Amygdala (tissue), 56 donors: Measurements from ENCODE around the gene ATR.
"Not testable (repeated sequence)": the region's sequence is repeated elsewhere in the genome, so short reads cannot be mapped to it uniquely, and the experiment has no call there.

Source experiments
- DNase-seq, 56 donors: peaks; one replicate each; lab custom pipeline; 2025; lab: John Stamatoyannopoulos, UW

Gene ATR

GRCh38 chr3:142459096-142459495 lies 119.4 kb downstream of the ATR start:
- no peak for DNase-seq

GRCh38 chr3:142450881-142451280 lies 127.7 kb downstream of the ATR start:
- no peak for DNase-seq

- DNase-seq = no peak
These were observed 128.3 kb downstream of the ATR start for GRCh38 chr3:142450189-142450588.

- DNase-seq = peak; percentile 23 to 93 (median 78)
These were observed 130.4 kb downstream of the ATR start, which contains the start of gene XRN1 for GRCh38 chr3:142447852-142448823. TSS of gene XRN1 (minus strand) at chr3:142448037. CDS start at chr3:142447944, 93 bp downstream.

- peak in 36 of 56 donors; percentile 3 to 71 (median 42) for DNase-seq
These were observed 131.2 kb downstream of the ATR start for GRCh38 chr3:142447301-142447851.

GRCh38 chr3:142445816-142446254 lies 132.7 kb downstream of the ATR start:
- DNase-seq = no peak

- no peak for DNase-seq
These were observed 134.2 kb downstream of the ATR start for GRCh38 chr3:142444343-142444742.

- not testable (repeated sequence) for DNase-seq
These were observed 135.5 kb downstream of the ATR start for GRCh38 chr3:142443060-142443459.

GRCh38 chr3:142439499-142440220 lies 138.9 kb downstream of the ATR start:
- not testable (repeated sequence) for DNase-seq

GRCh38 chr3:142438096-142438495 lies 140.4 kb downstream of the ATR start:
- not testable (repeated sequence) for DNase-seq

GRCh38 chr3:142436951-142437585 lies 141.5 kb downstream of the ATR start:
- DNase-seq = no peak

GRCh38 chr3:142434503-142434902 lies 144.0 kb downstream of the ATR start:
- no peak for DNase-seq

- DNase-seq = no peak
These were observed 145.4 kb downstream of the ATR start for GRCh38 chr3:142433110-142433509.

- DNase-seq = no peak
These were observed 149.0 kb downstream of the ATR start for GRCh38 chr3:142429582-142429981.

GRCh38 chr3:142424754-142425153 lies 153.8 kb downstream of the ATR start:
- DNase-seq = no peak

- no peak for DNase-seq
These were observed 159.5 kb downstream of the ATR start for GRCh38 chr3:142418926-142419592.

GRCh38 chr3:142417302-142417701 lies 161.2 kb downstream of the ATR start:
- DNase-seq = no peak

- not testable (repeated sequence) for DNase-seq
These were observed 178.0 kb downstream of the ATR start for GRCh38 chr3:142400537-142400936.
